ENCODE results near the gene MYG1.
"Not testable (repeated sequence)": the region's sequence is repeated elsewhere in the genome, so short reads cannot be mapped to it uniquely, and the experiment has no call there.

The MYG1 gene

GRCh38 chr12:53330671-53331070 is 31.2 kb downstream of the MYG1 start:
- DNase-seq = no peak

- DNase-seq = not testable (repeated sequence)
Measured at GRCh38 chr12:53332339-53332738, 32.8 kb downstream of the MYG1 start.

GRCh38 chr12:53332744-53333143 is 33.2 kb downstream of the MYG1 start:
- DNase-seq = no peak

- DNase-seq = no peak
Measured at GRCh38 chr12:53333289-53333688, 33.8 kb downstream of the MYG1 start.

- no peak for DNase-seq
Measured at GRCh38 chr12:53333845-53334244, 34.4 kb downstream of the MYG1 start.

- DNase-seq = no peak
Measured at GRCh38 chr12:53334822-53335221, 35.3 kb downstream of the MYG1 start.

GRCh38 chr12:53336181-53336681 is 36.7 kb downstream of the MYG1 start, which contains the start of gene SP7:
Gene SP7 (minus strand): TSS chr12:53336354. CDS start chr12:53335646, 708 bp downstream.
- DNase-seq = peak; percentile 42

- DNase-seq = no peak
Measured at GRCh38 chr12:53338017-53338416, 38.5 kb downstream of the MYG1 start.

GRCh38 chr12:53338916-53339315 is 39.4 kb downstream of the MYG1 start:
- no peak for DNase-seq

GRCh38 chr12:53340398-53340797 is 40.9 kb downstream of the MYG1 start:
- no peak for DNase-seq

- DNase-seq = no peak
Measured at GRCh38 chr12:53343449-53343848, 44.0 kb downstream of the MYG1 start.

GRCh38 chr12:53343969-53344368 is 44.5 kb downstream of the MYG1 start:
- no peak for DNase-seq

- DNase-seq = no peak
Measured at GRCh38 chr12:53344487-53344823, 45.0 kb downstream of the MYG1 start.

- peak; percentile 87 for DNase-seq
Measured at GRCh38 chr12:53344824-53345485, 45.5 kb downstream of the MYG1 start.

- DNase-seq = peak; percentile 39
Measured at GRCh38 chr12:53345486-53346188, 46.1 kb downstream of the MYG1 start.

GRCh38 chr12:53346491-53346890 is 47.0 kb downstream of the MYG1 start:
- DNase-seq = no peak

- no peak for DNase-seq
Measured at GRCh38 chr12:53347905-53348304, 48.4 kb downstream of the MYG1 start.

GRCh38 chr12:53352331-53353256 is 53.1 kb downstream of the MYG1 start:
- peak; percentile 88 for DNase-seq

GRCh38 chr12:53353257-53353655 is 53.8 kb downstream of the MYG1 start:
- no peak for DNase-seq

GRCh38 chr12:53355121-53355520 is 55.6 kb downstream of the MYG1 start:
- DNase-seq = no peak
